HG03196 (cell line): Measurements from ENCODE around the gene WSB2.
A peak's percentile ranks its signal among the peaks of the same experiment; 100 is the strongest.
"Not testable (repeated sequence)": the region's sequence is repeated elsewhere in the genome, so short reads cannot be mapped to it uniquely, and the experiment has no call there.

ENCODE experiments used
- ATAC-seq: cut with Tn5 transposase; IDR thresholded peaks from one replicate; pipeline ENCODE4 v1.9.1; 2021; ENCODE audit not compliant: unreplicated experiment

WSB2 gene

DNA sequence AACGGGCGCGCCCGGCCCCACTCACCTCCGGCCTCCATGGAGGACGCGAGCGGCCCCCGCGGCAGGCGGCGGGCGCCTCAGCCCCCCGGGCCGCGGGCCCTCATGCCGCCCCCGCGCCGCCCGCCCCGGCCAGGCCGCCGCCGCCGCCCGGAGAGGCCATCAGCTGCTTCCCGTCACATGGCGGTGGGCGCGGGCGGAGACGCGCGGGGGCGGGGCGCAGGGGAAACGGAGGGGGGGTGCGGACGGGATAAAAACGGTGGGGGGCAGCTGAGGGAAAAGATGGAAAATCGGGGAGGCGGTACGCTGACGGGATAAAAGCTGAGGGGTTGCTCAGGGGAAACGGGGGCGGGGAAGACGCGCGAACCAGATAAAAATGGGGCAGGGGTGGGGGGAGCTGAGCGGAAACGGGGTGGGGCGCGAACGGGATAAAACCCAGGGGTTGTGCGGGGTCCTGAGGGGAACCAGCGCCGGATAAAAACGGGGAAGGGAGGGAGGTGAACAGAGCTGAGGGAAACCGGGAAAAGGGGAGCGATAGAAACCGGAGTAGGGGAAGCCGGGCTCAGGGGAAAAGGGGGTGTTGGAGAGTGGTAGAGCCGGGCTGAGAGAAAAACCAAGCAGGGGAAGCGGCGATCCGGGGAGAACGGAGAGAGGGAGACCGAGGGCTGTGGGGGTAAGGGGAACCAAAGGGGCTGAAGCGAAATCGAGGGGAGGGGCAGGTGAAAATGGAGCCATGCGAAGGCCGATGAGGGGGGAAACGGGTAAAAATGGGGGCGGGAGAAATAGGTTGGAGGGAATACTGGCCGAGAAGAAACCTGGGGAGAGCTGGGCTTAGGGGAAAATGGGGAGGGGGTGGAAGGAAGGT, at the start of gene WSB2:
Gene WSB2 (minus strand): TSS at position 169 of the 862 bp plus-strand sequence. CDS start 131 bp downstream, at position 38.
- ATAC-seq = peak; percentile 41

DNA sequence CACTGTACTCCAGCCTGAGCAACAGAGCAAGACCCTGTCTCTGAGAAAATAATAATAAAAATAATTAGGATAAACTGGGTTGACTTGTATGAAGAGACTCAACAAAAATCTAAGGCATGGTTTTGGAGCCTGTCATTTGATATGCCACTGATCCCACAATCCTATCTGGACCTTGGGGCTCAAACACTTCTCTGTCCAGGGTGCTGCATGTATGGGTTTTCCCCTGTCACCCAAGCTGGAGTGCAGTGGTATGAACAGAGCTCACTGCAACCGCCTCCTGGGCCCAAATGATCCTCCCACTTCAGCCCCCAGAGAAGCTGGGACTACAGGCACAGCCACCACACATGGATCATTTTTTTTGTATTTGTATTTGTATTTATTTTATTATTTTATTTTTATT, 48.1 kb upstream of the WSB2 start:
- no peak for ATAC-seq

DNA sequence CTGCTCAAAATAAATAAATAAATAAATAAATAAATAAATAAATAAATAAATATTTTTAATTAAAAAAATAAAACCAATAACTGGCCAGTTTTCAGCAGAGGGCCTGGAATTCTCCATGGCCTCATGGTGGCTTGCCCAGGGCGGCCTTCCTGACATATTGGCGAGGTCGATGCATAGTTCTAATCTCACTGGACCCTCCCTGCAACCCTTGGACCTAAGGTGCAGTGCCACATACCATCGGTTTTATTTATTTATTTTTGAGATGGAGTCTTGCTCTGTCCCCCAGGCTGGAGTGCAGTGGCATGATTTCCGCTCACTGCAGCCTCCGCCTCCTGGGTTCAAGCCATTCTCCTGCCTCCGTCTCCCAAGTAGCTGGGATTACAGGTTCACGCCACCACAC, 46.7 kb upstream of the WSB2 start:
- ATAC-seq = no peak

- ATAC-seq = no peak
These were observed 46.0 kb upstream of the WSB2 start for GRCh38 chr12:118107011-118107410.

GRCh38 chr12:118103601-118104382, 42.8 kb upstream of the WSB2 start, which contains the start of gene VSIG10:
Gene VSIG10 (minus strand): TSS chr12:118104011. CDS start chr12:118103671, 340 bp downstream.
- ATAC-seq = no peak

DNA sequence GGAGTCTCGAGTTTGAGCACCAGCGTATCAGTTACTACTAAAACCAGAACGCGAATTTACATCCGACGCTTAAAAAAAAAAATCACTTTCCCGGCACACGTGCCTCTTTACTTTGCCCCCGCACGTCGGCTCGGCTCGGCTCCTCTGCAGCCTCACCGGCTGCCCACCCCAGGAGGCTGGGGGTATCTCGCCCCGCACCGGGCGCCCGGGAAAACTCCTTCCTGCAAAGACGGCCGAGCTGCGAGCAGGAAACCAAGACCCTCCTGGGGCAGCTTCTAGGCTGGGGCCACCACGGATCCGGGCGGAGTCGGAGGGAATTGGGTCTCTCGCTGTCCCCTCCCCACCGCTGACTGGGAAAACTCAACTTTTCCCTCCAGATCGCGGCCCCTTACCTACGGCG, 42.2 kb upstream of the WSB2 start:
- ATAC-seq = no peak

DNA sequence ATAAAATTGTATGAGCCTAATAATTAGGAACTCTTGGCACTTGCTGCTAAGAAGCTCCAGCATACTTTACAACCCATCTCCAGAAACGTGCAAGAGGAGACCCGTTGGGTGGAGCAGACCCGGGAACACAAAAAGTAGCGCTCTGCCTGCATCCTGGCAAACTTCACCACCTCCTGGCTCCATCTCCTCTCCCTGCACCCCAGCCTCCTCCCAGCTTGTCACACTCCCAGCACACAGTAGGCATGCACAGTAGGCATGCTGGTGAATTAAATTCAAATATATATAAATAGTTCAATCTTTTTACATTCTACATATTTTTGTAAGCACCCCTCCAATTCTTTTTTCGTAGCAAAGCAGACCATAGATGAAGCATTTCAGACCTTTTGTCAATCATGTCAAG, 41.6 kb upstream of the WSB2 start:
- no peak for ATAC-seq

- ATAC-seq = no peak
These were observed 41.1 kb upstream of the WSB2 start for GRCh38 chr12:118102070-118102469.

DNA sequence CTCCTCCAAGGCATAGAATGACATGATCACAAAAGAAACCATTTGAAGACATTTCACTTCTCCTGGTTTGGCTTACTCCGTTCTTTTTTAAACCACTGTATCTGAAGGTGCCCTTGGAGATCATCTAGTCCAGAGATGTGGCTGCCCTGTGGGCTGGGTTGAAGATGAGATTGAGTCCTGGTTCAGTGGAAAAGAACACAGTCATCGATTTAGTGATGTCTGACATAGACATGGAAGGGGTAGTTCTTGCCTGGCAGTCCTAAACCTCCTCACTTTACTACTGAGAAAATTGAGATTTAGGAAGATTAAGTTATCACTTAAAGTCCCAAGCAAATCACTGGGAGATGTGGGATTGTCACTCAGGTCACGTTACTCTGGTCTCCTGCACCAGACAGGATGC, 40.1 kb upstream of the WSB2 start:
- no peak for ATAC-seq

GRCh38 chr12:118098911-118099671, 38.1 kb upstream of the WSB2 start:
- no peak for ATAC-seq

DNA sequence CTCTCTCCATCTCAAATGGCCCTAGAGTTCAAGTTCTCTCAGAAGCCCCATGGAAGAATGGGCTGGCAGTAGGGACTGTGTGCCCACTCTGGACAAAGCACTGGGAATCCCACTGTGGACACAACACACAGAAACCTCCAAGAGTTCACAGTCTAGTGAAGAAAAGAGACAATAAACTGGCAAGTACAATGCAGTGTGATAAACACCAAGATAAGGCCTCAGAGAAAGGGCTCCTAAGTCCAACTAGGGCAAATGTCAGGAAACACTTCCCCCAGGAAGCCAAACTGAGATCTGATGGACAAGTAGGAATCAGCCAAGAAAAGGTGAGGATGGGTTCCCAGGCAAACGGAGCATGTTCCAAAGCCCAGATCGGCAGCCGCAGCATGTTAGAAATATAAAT, 37.4 kb upstream of the WSB2 start:
- ATAC-seq = no peak

GRCh38 chr12:118094039-118094438, 33.1 kb upstream of the WSB2 start:
- ATAC-seq = no peak

DNA sequence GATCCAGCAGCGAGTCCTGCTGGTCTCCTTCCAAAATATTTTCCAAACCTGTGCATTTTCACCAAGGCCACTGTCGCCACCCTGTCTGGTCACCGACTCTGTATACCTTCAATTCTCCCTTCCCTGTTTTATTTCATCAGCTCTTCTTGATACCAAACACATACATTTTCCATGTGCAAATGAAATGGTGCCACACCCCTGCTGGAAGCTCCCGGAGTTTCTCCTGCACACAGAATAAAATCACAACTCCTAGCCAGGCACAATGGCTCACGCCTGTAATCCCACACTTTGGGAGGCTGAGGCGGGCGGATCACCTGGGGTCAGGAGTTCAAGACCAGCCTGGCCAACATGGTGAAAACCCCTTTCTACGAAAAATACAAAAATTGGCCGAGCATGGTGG, 28.8 kb upstream of the WSB2 start:
- no peak for ATAC-seq

GRCh38 chr12:118082161-118082560, 21.2 kb upstream of the WSB2 start:
- no peak for ATAC-seq

DNA sequence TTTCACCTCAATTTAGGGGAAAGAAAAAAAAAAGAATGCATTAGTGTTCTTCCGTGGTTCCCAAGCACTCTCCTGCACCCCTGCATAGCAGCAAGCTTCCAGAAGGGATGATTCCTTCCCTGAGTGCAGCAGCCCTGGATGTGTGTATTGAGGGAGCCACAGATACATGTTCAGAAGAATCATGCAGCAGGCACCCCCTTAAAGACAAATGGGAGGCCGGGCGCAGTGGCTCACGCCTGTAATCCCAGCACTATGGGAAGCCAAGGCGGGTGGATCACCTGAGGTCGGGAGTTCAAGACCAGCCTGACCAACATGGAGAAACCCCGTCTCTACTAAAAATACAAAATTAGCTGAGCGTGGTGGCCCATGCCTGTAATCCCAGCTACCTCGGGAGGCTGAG, 20.5 kb upstream of the WSB2 start:
- not testable (repeated sequence) for ATAC-seq

GRCh38 chr12:118073768-118074167, 12.8 kb upstream of the WSB2 start:
- ATAC-seq = no peak

- no peak for ATAC-seq
These were observed 9.7 kb upstream of the WSB2 start for GRCh38 chr12:118070650-118071049.

- ATAC-seq = no peak
These were observed 7.5 kb upstream of the WSB2 start for GRCh38 chr12:118068445-118068844.

DNA sequence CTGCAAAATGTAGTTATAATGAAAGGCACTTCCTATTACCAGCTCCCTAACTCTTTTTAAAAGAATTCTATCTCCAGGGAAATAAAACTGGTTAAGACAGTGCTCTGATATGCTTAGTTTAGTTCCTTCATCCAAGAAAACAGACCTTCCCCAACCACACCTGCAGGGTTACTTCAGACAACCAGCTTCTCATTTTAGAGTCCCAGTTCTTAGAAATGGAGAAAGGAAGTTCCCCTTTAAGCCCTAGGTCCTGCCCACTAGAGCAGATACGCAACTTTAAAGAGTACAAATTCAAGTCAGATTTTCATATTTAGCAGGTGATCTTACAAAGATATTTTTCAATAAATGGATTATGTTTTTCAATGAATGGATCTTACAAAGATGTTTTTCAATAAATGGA, 4.4 kb upstream of the WSB2 start:
- ATAC-seq = no peak

- no peak for ATAC-seq
These were observed 3.6 kb upstream of the WSB2 start for GRCh38 chr12:118064608-118065007.
